GM12864 (cell line): ENCODE data around the gene C2CD4C.
"Not testable (repeated sequence)": the region's sequence is repeated elsewhere in the genome, so short reads cannot be mapped to it uniquely, and the experiment has no call there.

Experiments used
- DNase-seq: peaks from one replicate; pipeline ENCODE4 v3.0.0-alpha.2; 2011; ENCODE audit warnings: low read depth
- H3K4me3 ChIP-seq: 2 replicates; pipeline ENCODE4 v1.5.1; 2011; ENCODE audit warnings: mild to moderate bottlenecking, low read depth, low read length, control low read depth
- TF ChIP-seq, protein P1 (sequence below): IDR thresholded peaks from 2 replicates; pipeline ENCODE4 v1.5.1; 2011; ENCODE audit warnings: low read depth, mild to moderate bottlenecking, moderate library complexity, low read length, control low read depth, inconsistent platforms; ENCODE audit errors: missing control alignments

Gene C2CD4C

DNA sequence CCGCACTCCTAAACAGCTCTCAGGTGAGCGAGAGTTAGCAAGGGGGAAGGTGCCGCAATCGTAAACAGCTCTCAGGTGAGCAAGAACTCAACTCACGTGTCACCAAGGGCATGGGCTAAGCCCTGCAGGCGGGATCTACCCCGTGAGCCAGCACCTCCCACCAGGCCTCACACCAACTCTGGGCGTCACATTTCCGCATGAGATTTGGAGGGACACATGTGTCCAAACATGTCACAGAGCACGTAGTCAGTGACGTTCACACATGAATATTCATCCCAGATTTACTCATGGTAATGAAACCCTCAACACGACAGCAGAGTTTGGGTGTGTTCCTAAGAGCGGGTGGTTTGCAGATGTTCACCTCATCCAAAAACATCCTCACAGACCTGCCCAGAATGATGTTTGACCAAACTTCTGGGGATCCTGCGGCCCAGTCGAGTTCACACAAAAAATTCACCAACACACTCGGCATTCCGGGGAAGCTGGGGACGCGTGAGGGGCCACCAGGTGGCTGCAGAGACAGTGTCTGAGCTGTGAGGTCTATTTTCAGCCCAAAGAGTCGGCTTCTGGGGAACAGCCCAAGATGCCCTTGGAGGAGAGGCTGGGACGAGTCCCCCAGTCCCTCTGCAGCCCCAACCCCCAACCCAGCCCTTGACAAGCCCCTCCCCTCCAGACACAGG lies 19.6 kb downstream of the C2CD4C start:
- TF ChIP-seq, protein P1, sequence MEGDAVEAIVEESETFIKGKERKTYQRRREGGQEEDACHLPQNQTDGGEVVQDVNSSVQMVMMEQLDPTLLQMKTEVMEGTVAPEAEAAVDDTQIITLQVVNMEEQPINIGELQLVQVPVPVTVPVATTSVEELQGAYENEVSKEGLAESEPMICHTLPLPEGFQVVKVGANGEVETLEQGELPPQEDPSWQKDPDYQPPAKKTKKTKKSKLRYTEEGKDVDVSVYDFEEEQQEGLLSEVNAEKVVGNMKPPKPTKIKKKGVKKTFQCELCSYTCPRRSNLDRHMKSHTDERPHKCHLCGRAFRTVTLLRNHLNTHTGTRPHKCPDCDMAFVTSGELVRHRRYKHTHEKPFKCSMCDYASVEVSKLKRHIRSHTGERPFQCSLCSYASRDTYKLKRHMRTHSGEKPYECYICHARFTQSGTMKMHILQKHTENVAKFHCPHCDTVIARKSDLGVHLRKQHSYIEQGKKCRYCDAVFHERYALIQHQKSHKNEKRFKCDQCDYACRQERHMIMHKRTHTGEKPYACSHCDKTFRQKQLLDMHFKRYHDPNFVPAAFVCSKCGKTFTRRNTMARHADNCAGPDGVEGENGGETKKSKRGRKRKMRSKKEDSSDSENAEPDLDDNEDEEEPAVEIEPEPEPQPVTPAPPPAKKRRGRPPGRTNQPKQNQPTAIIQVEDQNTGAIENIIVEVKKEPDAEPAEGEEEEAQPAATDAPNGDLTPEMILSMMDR, result no peak
- H3K4me3 ChIP-seq, result no peak overlapping the region
- no peak for DNase-seq

DNA sequence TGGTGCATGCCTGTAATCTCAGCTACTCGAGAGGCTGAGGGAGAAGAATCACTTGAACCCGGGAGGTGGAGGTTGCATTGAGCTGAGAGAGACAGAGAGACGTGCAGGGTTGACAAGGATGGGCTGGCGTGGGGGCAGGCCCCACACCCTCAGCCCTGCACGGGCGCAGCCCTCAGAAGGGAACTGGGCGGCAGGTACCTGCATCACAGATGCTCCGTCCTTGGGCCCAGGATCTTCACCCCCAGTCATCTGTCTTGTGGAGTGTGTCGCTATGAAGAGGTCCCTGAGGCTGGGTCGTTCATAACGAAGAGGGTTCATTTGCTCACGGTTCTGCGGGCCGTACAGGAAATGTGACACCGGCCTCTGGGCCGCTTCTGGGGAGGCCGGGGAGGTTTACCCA lies 20.3 kb downstream of the C2CD4C start:
- H3K4me3 ChIP-seq, result no peak overlapping the region
- TF ChIP-seq, protein P1, result no peak

DNA sequence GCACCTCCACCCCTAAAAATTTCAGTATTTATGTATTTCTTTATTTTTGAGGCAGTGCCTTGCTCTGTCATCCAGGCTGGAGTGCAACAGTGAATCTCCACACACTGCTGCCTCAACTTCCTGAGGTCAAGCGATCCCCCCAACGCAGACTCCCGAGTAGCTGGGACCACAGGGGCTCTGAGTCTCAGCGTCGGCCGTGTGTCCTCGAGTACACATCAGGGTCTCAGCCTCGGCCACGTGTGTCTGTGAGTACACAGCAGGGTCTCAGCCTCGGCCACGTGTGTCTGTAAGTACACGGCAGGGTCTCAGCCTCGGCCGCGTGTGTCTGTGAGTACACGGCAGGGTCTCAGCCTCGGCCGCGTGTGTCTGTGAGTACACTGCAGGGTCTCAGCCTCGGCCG lies 21.2 kb downstream of the C2CD4C start:
- no peak for DNase-seq
- no peak overlapping the region for H3K4me3 ChIP-seq
- TF ChIP-seq, protein P1, result no peak

More for the DNA sequence above, 20.3 kb downstream of the C2CD4C start:
- DNase-seq, result no peak

DNA sequence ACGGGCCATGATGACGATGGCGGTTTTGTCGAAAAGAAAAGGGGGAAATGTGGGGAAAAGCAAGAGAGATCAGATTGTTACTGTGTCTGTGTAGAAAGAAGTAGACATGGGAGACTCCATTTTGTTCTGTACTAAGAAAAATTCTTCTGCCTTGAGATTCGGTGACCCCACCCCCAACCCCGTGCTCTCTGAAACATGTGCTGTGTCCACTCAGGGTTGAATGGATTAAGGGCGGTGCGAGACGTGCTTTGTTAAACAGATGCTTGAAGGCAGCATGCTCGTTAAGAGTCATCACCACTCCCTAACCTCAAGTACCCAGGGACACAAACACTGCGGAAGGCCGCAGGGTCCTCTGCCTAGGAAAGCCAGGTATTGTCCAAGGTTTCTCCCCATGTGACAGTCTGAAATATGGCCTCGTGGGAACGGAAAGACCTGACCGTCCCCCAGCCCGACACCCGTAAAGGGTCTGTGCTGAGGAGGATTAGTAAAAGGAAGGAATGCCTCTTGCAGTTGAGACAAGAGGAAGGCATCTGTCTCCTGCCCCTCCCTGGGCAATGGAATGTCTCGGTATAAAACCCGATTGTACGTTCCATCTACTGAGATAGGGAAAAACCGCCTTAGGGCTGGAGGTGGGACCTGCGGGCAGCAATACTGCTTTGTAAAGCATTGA lies 22.2 kb downstream of the C2CD4C start:
- DNase-seq, H3K4me3 ChIP-seq: not testable (repeated sequence)

DNA sequence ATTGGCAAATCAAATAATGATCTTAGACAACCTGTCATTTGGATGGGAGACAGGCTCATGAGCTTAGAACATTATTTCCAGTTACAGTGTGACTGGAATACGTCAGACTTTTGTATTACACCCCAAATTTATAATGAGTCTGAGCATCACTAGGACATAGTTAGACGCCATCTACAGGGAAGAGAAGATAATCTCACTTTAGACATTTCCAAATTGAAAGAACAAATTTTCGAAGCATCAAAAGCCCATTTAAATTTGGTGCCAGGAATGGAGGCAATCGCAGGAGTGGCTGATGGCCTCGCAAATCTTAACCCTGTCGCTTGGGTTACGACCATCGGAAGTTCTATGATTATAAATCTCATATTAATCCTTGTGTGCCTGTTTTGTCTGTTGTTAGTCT lies 22.8 kb downstream of the C2CD4C start:
- not testable (repeated sequence) for H3K4me3 ChIP-seq

DNA sequence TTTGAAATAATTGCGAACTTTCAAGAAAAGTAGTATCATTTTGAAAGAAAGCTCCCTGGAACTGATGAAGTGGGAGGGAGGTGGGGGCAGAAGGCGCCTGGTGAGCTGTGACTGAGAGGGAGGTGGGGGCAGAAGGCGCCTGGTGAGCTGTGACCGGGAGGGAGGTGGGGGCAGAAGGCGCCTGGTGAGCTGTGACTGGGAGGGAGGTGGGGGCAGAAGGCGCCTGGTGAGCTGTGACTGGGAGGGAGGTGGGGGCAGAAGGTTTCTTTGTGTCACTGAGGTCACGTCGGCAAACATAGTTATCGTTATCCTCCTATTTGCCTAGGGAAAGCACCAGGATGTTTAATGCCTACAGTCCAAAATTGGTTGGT lies 24.2 kb downstream of the C2CD4C start:
- no peak overlapping the region for H3K4me3 ChIP-seq
- TF ChIP-seq, protein P1, result no peak
- DNase-seq, result no peak

More for the DNA sequence above, 22.8 kb downstream of the C2CD4C start:
- not testable (repeated sequence) for DNase-seq

DNA sequence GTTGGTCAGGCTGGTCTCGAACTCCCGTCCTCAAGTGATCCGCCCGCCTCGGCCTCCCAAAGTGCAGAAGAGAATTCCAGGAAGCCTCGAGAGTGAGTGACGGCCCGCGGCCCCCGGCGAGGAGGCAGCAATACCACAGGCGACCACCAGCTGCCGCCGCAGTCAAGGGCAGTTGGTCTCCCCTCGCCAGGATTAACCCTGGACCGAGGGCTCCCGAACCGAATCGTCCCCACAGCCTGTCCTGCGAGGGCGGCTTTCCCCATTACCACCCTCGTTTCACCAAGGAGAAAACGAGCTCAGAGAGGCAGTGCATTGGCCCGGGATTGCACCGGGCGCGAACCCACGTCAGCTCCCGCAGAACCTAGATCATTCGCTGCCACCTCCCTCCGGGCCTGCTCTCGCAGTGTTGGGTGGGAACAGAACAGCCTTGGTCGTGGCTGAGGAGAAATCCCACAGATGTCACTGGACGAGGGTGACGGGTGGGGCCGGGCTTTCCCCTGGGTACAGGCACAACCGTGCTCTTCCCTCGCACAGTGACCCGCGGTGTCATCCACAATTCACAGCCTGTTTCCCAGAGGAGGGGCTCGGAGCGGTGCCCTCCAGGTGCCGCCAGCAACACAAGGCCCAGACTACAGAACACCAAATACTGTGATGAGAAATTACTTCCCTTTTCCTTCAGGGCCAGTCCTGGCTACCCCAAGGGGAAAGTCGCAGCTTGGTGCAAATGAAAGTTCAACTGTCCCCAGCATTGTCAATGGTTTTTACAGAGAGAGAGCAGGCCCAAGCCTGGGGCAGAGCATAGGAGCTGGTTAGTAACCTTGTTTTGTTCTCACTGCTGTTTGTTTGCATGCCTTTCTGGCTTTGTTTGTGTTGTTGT lies 24.8 kb downstream of the C2CD4C start:
- TF ChIP-seq, protein P1, result peak; percentile 30
- H3K4me3 ChIP-seq, result no peak overlapping the region
- DNase-seq, result no peak
